GM12892 (cell line): ENCODE results near the gene H2BK1.

Experiments
- POLR2A ChIP-seq: IDR thresholded peaks from 2 replicates; pipeline ENCODE4 v1.6.1; 2011; ENCODE audit warnings: low read depth, low read length, control low read depth
- POLR2AphosphoS5 ChIP-seq: IDR thresholded peaks from 2 replicates; pipeline ENCODE4 v1.6.1; 2011; ENCODE audit warnings: low read depth, low read length, control low read depth

GRCh38 chr7:151232091-151232916 is 22.0 kb upstream of the H2BK1 start, which contains the start of gene CHPF2:
- TF ChIP-seq POLR2A (peak; percentile 95), POLR2AphosphoS5 (peak; percentile 93)
